Spleen (tissue), 11 donors: ENCODE data around the gene TTC3. TPM values are rescaled to one million over a fixed set of nuclear protein-coding genes. Genes with fewer than 3 reads are reported as not detected.

ENCODE experiments used
- DNase-seq: peaks from one replicate; pipeline ENCODE4 v3.0.0-alpha.2; 2020
- H3K27ac ChIP-seq, 8 donors: fragments of 200-600 bp; sonication (generic) in 7 of 8; 1 replicate in 4 of 8; 2 replicates in 4 of 8; pipeline versions ENCODE4 v1.5.0 to v1.8.0; 2016 to 2021; ENCODE audit warnings: inconsistent platforms in 4 of 8, mild to moderate bottlenecking in 4 of 8, moderate library complexity in 1 of 8
- H3K27me3 ChIP-seq, 7 donors: fragments of 200-600 bp; sonication (generic) in 6 of 7; replicated peaks in 1 of 7; 1 replicate in 4 of 7; 2 replicates in 3 of 7; pipeline versions ENCODE4 v1.5.0 to v1.8.0; 2016 to 2021; ENCODE audit warnings: inconsistent platforms in 3 of 7, mild to moderate bottlenecking in 1 of 7
- H3K36me3 ChIP-seq, 6 donors: fragments of 200-600 bp; sonication (generic) in 5 of 6; 1 replicate in 4 of 6; 2 replicates in 2 of 6; pipeline versions ENCODE4 v1.5.0 to v1.8.0; 2016 to 2021; ENCODE audit warnings: inconsistent platforms in 2 of 6
- H3K4me1 ChIP-seq, 6 donors: fragments of 200-600 bp; sonication (generic) in 5 of 6; 1 replicate in 3 of 6; 2 replicates in 3 of 6; pipeline versions ENCODE4 v1.5.0 to v1.8.0; 2016 to 2021; ENCODE audit warnings: inconsistent platforms in 3 of 6
- H3K4me3 ChIP-seq, 8 donors: fragments of 200-600 bp; sonication (generic) in 7 of 8; 1 replicate in 4 of 8; 2 replicates in 4 of 8; pipeline versions ENCODE4 v1.5.0 to v1.8.0; 2016 to 2021; ENCODE audit warnings: inconsistent platforms in 4 of 8, mild to moderate bottlenecking in 4 of 8, moderate library complexity in 2 of 8
- H3K9me3 ChIP-seq, 8 donors: fragments of 200-600 bp; sonication (generic) in 7 of 8; 1 replicate in 4 of 8; 2 replicates in 4 of 8; pipeline versions ENCODE4 v1.5.0 to v1.8.0; 2016 to 2021; ENCODE audit warnings: inconsistent platforms in 4 of 8
- POLR2A ChIP-seq, 3 donors: fragments of 450-650 bp; IDR thresholded peaks; one replicate each; pipeline ENCODE4 v1.5.1; 2017; ENCODE audit warnings: antibody characterized with exemption in 3 of 3, mild to moderate bottlenecking in 1 of 3
- POLR2AphosphoS5 ChIP-seq, 3 donors: sonication (generic); formaldehyde crosslinking; IDR thresholded peaks; one replicate each; pipeline ENCODE4 v1.5.1; 2017; ENCODE audit warnings: antibody characterized with exemption in 3 of 3
- WGBS, 5 donors: extraction: QIAGEN DNeasy Blood & Tissue Kit in 3 of 5; methylation state at CpG; one replicate each; pipeline versions ENCODE4 v1.1.5 to v1.1.7; 2013 to 2018; 5-methylcytosine and 5-hydroxymethylcytosine counted together
- intact Hi-C: fragments of 100-400 bp; cut with DNase I; formaldehyde crosslinking; loops from one replicate; pipeline ENCODE4 v1.15.0; 2023; ENCODE audit warnings: low total_unique reads
- polyA plus RNA-seq, 3 donors: library from polyadenylated mRNA; stranded (reverse); fragments of 200-250 nt; gene quantifications; one replicate each; pipeline ENCODE4 v1.2.1, GENCODE V29; 2013
- total RNA-seq, 7 donors: library from RNA; depleted of rRNA in 3 of 7; stranded (reverse); fragments of >200 nt in 3 of 7; fragmentation: NEBNext Ultra II Directional in 4 of 7; extraction: Animal tissue kit (Norgen Biotek cat#: 25700) in 4 of 7; gene quantifications; one replicate each; pipeline versions ENCODE4 v1.1.0 to v1.2.1, GENCODE V29; 2016 to 2021
- TF ChIP-seq, protein P1 (sequence below), 11 experiments: fragments of 200-600 bp in 7 of 11; fragments of 450-650 bp in 4 of 11; sonication (generic) in 4 of 11; IDR thresholded peaks in 8 of 11; conservative IDR thresholded peaks in 3 of 11; 1 replicate in 7 of 11; 2 replicates in 4 of 11; pipeline versions ENCODE4 v1.4.0 to v1.8.0; 2016 to 2021; ENCODE audit warnings: antibody characterized with exemption in 11 of 11, inconsistent platforms in 4 of 11, mild to moderate bottlenecking in 1 of 11
- donor health status: healthy with polysubstance abuse.
- donor health status: DM: no; HTN: no; CAD: no; lungs with moderate emphysema.
- donor health status: DM: no; HTN: no; CAD: no.
- donor health status: Bipolar disorder and iron deficiency.
- donor health status: healthy.
- donor health status: DM: no; HTN: no; CAD: no.
- donor health status: DM: yes; HTN: yes; CAD: no.

Gene TTC3
- total and polyA plus RNA-seq, 10 donors = 16.0 to 143 (median 80.7) TPM

DNA sequence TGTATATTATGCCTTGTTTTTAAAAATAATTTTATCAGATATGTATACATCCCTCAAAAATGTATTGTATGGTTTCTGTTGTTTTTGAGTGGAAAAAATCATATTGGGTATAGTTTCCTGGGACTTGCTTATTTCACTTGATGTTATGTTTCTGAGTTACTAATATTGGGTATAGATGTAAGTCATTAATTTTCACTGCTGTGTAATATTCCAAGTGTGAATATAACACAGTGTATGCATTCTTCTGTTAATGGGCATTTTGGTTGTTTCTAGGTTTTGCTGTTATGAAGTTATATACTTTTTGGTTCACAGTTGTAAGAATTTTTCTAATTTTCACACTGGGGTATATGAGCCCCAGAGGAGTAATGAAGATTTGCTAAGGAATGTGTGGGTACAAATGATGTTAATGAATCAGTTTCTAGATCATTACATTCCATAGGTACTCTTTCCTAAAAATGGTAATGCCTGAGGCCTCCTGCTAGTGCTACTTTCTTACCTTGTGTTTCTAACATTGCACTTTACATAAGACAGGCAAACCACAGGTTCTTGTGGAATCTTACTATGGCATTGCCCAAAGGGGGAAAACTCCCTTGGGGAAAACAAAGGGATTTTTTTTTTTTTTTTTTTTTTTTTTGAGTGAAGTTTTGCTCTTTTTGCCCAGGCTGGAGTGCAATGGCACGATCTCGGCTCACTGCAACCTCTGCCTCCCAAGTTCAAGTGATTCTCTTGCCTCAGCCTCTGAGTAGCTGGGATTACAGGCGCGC, 3.2 kb downstream of the TTC3 start:
- WGBS, 5 donors = 91 to 99% (median 96%) methylated on average over 4 of the region's 4 CpGs
- intact Hi-C loops = no loop called here

DNA sequence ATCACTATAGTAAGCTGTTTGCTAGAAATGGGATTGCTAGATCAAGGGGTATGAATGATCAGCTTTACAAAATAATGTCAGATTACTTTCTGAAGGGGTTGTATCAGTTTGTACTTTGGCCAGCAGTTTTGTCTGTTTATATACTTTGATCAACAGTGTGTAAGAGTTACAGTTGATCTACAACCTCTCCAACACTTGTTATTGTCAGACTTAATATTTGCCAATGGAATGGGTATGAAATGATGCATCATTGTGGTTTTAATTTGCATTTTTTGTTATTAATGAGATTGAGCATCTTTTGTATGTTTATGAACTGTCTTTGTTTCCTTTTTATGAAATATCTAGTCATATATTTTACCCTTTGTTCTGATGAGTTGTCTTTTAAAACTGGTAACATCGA, 4.3 kb downstream of the TTC3 start:
- DNase-seq = no peak
- peaks cover 9 to 44% (median 18%) of the 10 kb centered on the region in 6 donors for H3K4me1 ChIP-seq
- H3K27ac ChIP-seq = no peak overlapping the region
- no peaks in the 10 kb centered on the region for H3K27me3 ChIP-seq
- peaks cover 0 to 16% (median 6%) of the 10 kb centered on the region in 8 donors for H3K9me3 ChIP-seq
- H3K36me3 ChIP-seq = no peaks in the 10 kb centered on the region
- intact Hi-C loops = no loop called here
- no peak overlapping the region for H3K4me3 ChIP-seq
- WGBS, 5 donors = 86 to 95% (median 88%) methylated on average over 1 of the region's 1 CpG
- TF ChIP-seq, protein P1, sequence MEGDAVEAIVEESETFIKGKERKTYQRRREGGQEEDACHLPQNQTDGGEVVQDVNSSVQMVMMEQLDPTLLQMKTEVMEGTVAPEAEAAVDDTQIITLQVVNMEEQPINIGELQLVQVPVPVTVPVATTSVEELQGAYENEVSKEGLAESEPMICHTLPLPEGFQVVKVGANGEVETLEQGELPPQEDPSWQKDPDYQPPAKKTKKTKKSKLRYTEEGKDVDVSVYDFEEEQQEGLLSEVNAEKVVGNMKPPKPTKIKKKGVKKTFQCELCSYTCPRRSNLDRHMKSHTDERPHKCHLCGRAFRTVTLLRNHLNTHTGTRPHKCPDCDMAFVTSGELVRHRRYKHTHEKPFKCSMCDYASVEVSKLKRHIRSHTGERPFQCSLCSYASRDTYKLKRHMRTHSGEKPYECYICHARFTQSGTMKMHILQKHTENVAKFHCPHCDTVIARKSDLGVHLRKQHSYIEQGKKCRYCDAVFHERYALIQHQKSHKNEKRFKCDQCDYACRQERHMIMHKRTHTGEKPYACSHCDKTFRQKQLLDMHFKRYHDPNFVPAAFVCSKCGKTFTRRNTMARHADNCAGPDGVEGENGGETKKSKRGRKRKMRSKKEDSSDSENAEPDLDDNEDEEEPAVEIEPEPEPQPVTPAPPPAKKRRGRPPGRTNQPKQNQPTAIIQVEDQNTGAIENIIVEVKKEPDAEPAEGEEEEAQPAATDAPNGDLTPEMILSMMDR (IDR thresholded peaks at IDR 0.05 in 8 of 11, conservative IDR thresholded peaks at IDR 0.05 in 3 of 11) = no peak
- TF ChIP-seq POLR2AphosphoS5 (IDR thresholded peaks at IDR 0.05) (no peak), POLR2A (IDR thresholded peaks at IDR 0.05) (no peak)

More for the DNA sequence above, 3.2 kb downstream of the TTC3 start:
- H3K4me3 ChIP-seq = no peak overlapping the region
- H3K9me3 ChIP-seq = peaks cover 0 to 16% (median 6%) of the 10 kb centered on the region in 8 donors
- no peaks in the 10 kb centered on the region for H3K36me3 ChIP-seq
- H3K27ac ChIP-seq = no peak overlapping the region
- no peak for DNase-seq
- TF ChIP-seq, protein P1 (IDR thresholded peaks at IDR 0.05 in 8 of 11, conservative IDR thresholded peaks at IDR 0.05 in 3 of 11) = no peak
- TF ChIP-seq POLR2AphosphoS5 (IDR thresholded peaks at IDR 0.05) (no peak), POLR2A (IDR thresholded peaks at IDR 0.05) (no peak)
- H3K27me3 ChIP-seq = no peaks in the 10 kb centered on the region
- H3K4me1 ChIP-seq = peaks cover 14 to 51% (median 28%) of the 10 kb centered on the region in 6 donors

DNA sequence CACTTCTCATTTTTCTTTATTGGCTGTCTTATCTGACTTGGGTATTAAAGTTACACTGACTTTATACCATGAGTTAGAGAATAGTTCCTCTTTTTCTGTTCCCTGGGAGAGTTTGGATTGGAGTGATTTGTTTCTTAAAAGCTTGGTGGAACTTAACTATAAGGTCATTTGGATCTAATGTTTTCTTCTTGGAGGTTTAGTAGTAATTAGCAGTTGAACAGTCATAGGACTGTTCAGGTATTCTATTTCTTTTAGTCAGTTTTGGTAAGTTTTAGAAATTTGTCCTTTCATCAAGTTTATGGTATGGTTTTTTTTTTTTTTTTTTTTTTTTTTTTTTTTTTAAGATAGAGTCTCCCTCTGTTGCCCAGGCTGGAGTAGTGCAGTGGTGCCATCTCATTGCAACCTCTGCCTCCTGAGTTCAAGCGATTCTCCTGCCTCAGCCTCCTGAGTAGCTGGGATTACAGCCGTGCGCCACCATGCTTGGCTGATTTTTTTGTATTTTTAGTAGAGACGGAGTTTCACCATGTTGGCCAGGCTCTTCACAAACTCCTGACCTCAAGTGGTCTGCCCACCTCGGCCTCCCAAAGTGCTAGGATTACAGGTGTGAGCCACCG, 6.3 kb downstream of the TTC3 start:
- H3K9me3 ChIP-seq = peaks cover 0 to 16% (median 6%) of the 10 kb centered on the region in 8 donors
- no peaks in the 10 kb centered on the region for H3K36me3 ChIP-seq
- H3K27ac ChIP-seq = no peak overlapping the region
- no peak for TF ChIP-seq POLR2AphosphoS5 (IDR thresholded peaks at IDR 0.05)
- TF ChIP-seq POLR2A (IDR thresholded peaks at IDR 0.05) = no peak
- TF ChIP-seq, protein P1 (IDR thresholded peaks at IDR 0.05 in 8 of 11, conservative IDR thresholded peaks at IDR 0.05 in 3 of 11) = peak in 3 of 11 experiments; percentile 15 to 44 (median 43)
- H3K27me3 ChIP-seq = no peaks in the 10 kb centered on the region
- H3K4me1 ChIP-seq = peaks cover 9 to 57% (median 21%) of the 10 kb centered on the region in 6 donors
- DNase-seq = no peak
- H3K4me3 ChIP-seq = no peak overlapping the region
- intact Hi-C loops = no loop called here
- WGBS, 5 donors = 64 to 84% (median 75%) methylated on average over 6 of the region's 6 CpGs

DNA sequence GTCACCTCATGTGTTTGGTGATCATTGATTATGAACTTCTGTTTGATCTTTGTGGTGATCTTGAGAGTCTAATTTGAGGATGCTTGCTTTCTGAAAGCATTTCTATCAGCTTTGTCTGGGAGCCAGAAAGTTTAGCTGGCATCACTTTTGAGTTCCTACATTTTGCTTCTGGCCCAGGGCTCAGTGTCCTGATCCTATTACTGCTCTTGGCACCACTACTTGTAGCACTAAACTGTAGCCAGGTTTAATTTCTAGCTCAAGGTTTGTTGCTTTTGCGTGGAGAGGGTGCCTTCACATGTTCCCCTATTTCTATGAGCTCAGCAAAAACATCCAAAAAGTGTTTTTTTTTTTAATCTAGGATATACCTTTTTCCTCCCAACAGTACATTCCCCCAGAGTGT, 9.3 kb downstream of the TTC3 start:
- H3K4me1 ChIP-seq = peaks cover 0 to 50% (median 8%) of the 10 kb centered on the region in 6 donors
- H3K27me3 ChIP-seq = no peaks in the 10 kb centered on the region
- peaks cover 0 to 1% (median 0%) of the 10 kb centered on the region in 6 donors for H3K36me3 ChIP-seq
- TF ChIP-seq POLR2AphosphoS5 (IDR thresholded peaks at IDR 0.05) (no peak), POLR2A (IDR thresholded peaks at IDR 0.05) (no peak)
- TF ChIP-seq, protein P1 (IDR thresholded peaks at IDR 0.05 in 8 of 11, conservative IDR thresholded peaks at IDR 0.05 in 3 of 11) = no peak
- peaks cover 0 to 16% (median 6%) of the 10 kb centered on the region in 8 donors for H3K9me3 ChIP-seq
- no peak overlapping the region for H3K27ac ChIP-seq
- no peak overlapping the region for H3K4me3 ChIP-seq
- intact Hi-C loops = no loop called here
- WGBS, 5 donors = 87 to 100% (median 100%) methylated on average over 1 of the region's 1 CpG
- DNase-seq = no peak
